ENCODE measurements around the gene NFE2L3. TPM values are rescaled to one million over a fixed set of nuclear protein-coding genes. Genes with fewer than 3 reads are reported as not detected.

NFE2L3 gene
- total and polyA plus RNA-seq, 9 of the 15 experiments (the other 6 are each of a cell fraction or from before 2014, with no cell fraction given): 2.9 to 16.9 (median 12.4) TPM

DNA sequence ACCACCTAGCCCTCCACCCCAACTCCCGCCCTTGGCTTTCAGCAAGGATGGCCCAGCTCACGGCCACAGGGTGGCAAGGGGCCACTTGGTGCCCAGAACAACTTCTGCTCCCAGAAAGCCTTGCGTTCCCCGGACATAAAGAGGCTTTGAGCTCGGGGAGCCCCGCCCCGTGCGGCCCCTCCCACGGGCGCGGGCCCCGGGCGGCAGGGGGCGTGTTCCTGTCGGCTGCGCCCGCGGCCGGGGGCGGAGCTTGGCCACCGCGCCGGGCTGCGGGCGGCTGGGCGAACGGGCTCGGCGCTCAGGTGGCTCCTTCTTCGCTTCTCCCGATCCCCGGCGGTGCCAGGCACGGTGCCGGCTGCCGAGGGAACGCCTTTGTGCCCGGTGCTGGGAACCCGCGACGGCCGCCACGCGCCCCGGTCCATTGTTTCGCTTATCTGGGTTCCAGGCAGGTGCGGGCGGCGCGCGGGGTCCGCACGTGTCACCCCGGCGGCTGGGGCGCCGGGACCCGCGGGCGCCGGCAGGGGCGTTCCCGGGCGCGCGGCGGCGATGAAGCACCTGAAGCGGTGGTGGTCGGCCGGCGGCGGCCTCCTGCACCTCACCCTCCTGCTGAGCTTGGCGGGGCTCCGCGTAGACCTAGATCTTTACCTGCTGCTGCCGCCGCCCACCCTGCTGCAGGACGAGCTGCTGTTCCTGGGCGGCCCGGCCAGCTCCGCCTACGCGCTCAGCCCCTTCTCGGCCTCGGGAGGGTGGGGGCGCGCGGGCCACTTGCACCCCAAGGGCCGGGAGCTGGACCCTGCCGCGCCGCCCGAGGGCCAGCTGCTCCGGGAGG, at the start of gene NFE2L3 (continued):
- TF ChIP-seq, protein P1, sequence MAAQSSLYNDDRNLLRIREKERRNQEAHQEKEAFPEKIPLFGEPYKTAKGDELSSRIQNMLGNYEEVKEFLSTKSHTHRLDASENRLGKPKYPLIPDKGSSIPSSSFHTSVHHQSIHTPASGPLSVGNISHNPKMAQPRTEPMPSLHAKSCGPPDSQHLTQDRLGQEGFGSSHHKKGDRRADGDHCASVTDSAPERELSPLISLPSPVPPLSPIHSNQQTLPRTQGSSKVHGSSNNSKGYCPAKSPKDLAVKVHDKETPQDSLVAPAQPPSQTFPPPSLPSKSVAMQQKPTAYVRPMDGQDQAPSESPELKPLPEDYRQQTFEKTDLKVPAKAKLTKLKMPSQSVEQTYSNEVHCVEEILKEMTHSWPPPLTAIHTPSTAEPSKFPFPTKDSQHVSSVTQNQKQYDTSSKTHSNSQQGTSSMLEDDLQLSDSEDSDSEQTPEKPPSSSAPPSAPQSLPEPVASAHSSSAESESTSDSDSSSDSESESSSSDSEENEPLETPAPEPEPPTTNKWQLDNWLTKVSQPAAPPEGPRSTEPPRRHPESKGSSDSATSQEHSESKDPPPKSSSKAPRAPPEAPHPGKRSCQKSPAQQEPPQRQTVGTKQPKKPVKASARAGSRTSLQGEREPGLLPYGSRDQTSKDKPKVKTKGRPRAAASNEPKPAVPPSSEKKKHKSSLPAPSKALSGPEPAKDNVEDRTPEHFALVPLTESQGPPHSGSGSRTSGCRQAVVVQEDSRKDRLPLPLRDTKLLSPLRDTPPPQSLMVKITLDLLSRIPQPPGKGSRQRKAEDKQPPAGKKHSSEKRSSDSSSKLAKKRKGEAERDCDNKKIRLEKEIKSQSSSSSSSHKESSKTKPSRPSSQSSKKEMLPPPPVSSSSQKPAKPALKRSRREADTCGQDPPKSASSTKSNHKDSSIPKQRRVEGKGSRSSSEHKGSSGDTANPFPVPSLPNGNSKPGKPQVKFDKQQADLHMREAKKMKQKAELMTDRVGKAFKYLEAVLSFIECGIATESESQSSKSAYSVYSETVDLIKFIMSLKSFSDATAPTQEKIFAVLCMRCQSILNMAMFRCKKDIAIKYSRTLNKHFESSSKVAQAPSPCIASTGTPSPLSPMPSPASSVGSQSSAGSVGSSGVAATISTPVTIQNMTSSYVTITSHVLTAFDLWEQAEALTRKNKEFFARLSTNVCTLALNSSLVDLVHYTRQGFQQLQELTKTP (IDR thresholded peaks at IDR 0.05; ENCODE audit: low read depth in 1 of 2, partially characterized antibody in 2 of 2): no peak
- TF ChIP-seq ESRRA (IDR thresholded peaks at IDR 0.05; ENCODE audit: borderline replicate concordance, low read depth): no peak
- TF ChIP-seq HSF4 (CRISPR knock-in tag; IDR thresholded peaks at IDR 0.05; ENCODE audit: borderline replicate concordance): no peak
- TF ChIP-seq DIDO1 (tag; IDR thresholded peaks at IDR 0.05; ENCODE audit: low read depth): no peak
- peak; percentile 21 for TF ChIP-seq FIP1L1 (IDR thresholded peaks at IDR 0.05; ENCODE audit: low read depth, low read length, poor library complexity, severe bottlenecking)
- no peak for TF ChIP-seq STAT5A (IDR thresholded peaks at IDR 0.05; ENCODE audit: borderline replicate concordance, low read length)
- TF ChIP-seq HNRNPL (IDR thresholded peaks at IDR 0.05; ENCODE audit: low read depth, low read length): no peak
- TF ChIP-seq ZNF134 (CRISPR knock-in tag; conservative IDR thresholded peaks at IDR 0.05): no peak
- TF ChIP-seq YBX1 (IDR thresholded peaks at IDR 0.05): no peak
- no peak for TF ChIP-seq ZZZ3 (IDR thresholded peaks at IDR 0.05)
- no peak for TF ChIP-seq PHTF2 (CRISPR knock-in tag; IDR thresholded peaks at IDR 0.05)
- TF ChIP-seq RHOXF2B (CRISPR knock-in tag; conservative IDR thresholded peaks at IDR 0.05): no peak
- TF ChIP-seq NR2C2 (CRISPR knock-in tag; IDR thresholded peaks at IDR 0.05): no peak
- TF ChIP-seq NR2C2 (tag; IDR thresholded peaks at IDR 0.05): peak; percentile 46; the same call in 1 of the 2 replicates
- no peak for TF ChIP-seq ZNF316 (IDR thresholded peaks at IDR 0.05)
- no peak for TF ChIP-seq ZNF764 (CRISPR knock-in tag; IDR thresholded peaks at IDR 0.05; ENCODE audit: low read depth)
- no peak for TF ChIP-seq ZNF778 (CRISPR knock-in tag; IDR thresholded peaks at IDR 0.05)
- TF ChIP-seq EP400 (IDR thresholded peaks at IDR 0.05): no peak
- TF ChIP-seq, protein P2, sequence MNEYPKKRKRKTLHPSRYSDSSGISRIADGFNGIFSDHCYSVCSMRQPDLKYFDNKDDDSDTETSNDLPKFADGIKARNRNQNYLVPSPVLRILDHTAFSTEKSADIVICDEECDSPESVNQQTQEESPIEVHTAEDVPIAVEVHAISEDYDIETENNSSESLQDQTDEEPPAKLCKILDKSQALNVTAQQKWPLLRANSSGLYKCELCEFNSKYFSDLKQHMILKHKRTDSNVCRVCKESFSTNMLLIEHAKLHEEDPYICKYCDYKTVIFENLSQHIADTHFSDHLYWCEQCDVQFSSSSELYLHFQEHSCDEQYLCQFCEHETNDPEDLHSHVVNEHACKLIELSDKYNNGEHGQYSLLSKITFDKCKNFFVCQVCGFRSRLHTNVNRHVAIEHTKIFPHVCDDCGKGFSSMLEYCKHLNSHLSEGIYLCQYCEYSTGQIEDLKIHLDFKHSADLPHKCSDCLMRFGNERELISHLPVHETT (CRISPR knock-in tag; conservative IDR thresholded peaks at IDR 0.05 in 1 of 2, IDR thresholded peaks at IDR 0.05 in 1 of 2): peak in 1 of 2 experiments; percentile 72; a peak in 2 of 4 replicates
- TF ChIP-seq NFRKB (IDR thresholded peaks at IDR 0.05; ENCODE audit: low read depth): no peak
- TF ChIP-seq SNIP1 (IDR thresholded peaks at IDR 0.05; ENCODE audit: low read depth): no peak
- no peak for TF ChIP-seq BRF2 (IDR thresholded peaks at IDR 0.05; ENCODE audit: borderline replicate concordance, insufficient read depth, insufficient read length)
- no peak for TF ChIP-seq SRSF7 (optimal IDR thresholded peaks at IDR 0.05; ENCODE audit: low read depth, low read length)
